HG03066 (cell line): ENCODE results near the gene SAMD1.

Source experiments
- ATAC-seq: cut with Tn5 transposase; IDR thresholded peaks from one replicate; pipeline ENCODE4 v1.9.1; 2021; ENCODE audit warnings: low read depth; ENCODE audit not compliant: unreplicated experiment

The SAMD1 gene

GRCh38 chr19:14113762-14114414 lies 23.3 kb upstream of the SAMD1 start:
- no peak for ATAC-seq

GRCh38 chr19:14112809-14113385 lies 22.3 kb upstream of the SAMD1 start:
- ATAC-seq = no peak

- no peak for ATAC-seq
Measured at GRCh38 chr19:14112051-14112808, 21.7 kb upstream of the SAMD1 start.

- ATAC-seq = no peak
Measured at GRCh38 chr19:14111486-14111885, 20.9 kb upstream of the SAMD1 start.

GRCh38 chr19:14110650-14111049 lies 20.1 kb upstream of the SAMD1 start:
- ATAC-seq = no peak

GRCh38 chr19:14107581-14108461 lies 17.3 kb upstream of the SAMD1 start:
- no peak for ATAC-seq

- no peak for ATAC-seq
Measured at GRCh38 chr19:14106840-14107239, 16.3 kb upstream of the SAMD1 start.

GRCh38 chr19:14105680-14106079 lies 15.1 kb upstream of the SAMD1 start:
- no peak for ATAC-seq

GRCh38 chr19:14103310-14103709 lies 12.8 kb upstream of the SAMD1 start:
- ATAC-seq = no peak

- no peak for ATAC-seq
Measured at GRCh38 chr19:14102756-14103155, 12.2 kb upstream of the SAMD1 start.

- ATAC-seq = no peak
Measured at GRCh38 chr19:14102102-14102696, 11.6 kb upstream of the SAMD1 start.

GRCh38 chr19:14101003-14101545 lies 10.5 kb upstream of the SAMD1 start:
- ATAC-seq = no peak

- ATAC-seq = no peak
Measured at GRCh38 chr19:14097532-14098151, 7.1 kb upstream of the SAMD1 start.

GRCh38 chr19:14096272-14096992 lies 5.9 kb upstream of the SAMD1 start:
- no peak for ATAC-seq

- no peak for ATAC-seq
Measured at GRCh38 chr19:14094854-14095253, 4.3 kb upstream of the SAMD1 start.

- no peak for ATAC-seq
Measured at GRCh38 chr19:14093117-14093823, 2.7 kb upstream of the SAMD1 start.

GRCh38 chr19:14091813-14092462 lies 1.4 kb upstream of the SAMD1 start:
- ATAC-seq = peak; percentile 11
